ENCODE results near the gene SPTLC3. TPM values are rescaled to one million over a fixed set of nuclear protein-coding genes. Genes with fewer than 3 reads are reported as not detected.

SPTLC3 gene
- total and polyA plus RNA-seq, 2 donors (not counting 1 experiment from before 2014, with no cell fraction given) = not detected

GRCh38 chr20:13028001-13028400 is 19.2 kb downstream of the SPTLC3 start:
- ChIA-PET POLR2A (no interaction called here), CTCF (interaction anchor here (0.6 kb wide), 1 partner anchor 183 kb away, joined by 3 read pairs; no protein-coding TSS in a partner anchor)
- Mint-ChIP-seq H3K27ac (no peak overlapping the region), H3K4me1 (no peaks in the 10 kb centered on the region), H3K9me3 (ENCODE audit: insufficient read depth) (no peaks in the 10 kb centered on the region), H3K4me3 (no peak overlapping the region), H3K27me3 (no peaks in the 10 kb centered on the region)
- DNase-seq (no peak), ATAC-seq (ENCODE audit: low read depth) (no peak)
- H3K36me3 ChIP-seq (replicated peaks in 1 of 2; ENCODE audit: control extremely low read depth in 1 of 2, control insufficient read depth in 1 of 2, extremely low read depth in 1 of 2, insufficient read depth in 2 of 2, low read length in 1 of 2) = no peaks in the 10 kb centered on the region
- no peaks in the 10 kb centered on the region for H4K20me1 ChIP-seq (ENCODE audit: control insufficient read depth, insufficient read depth, low read length, poor library complexity, severe bottlenecking)
- no peak overlapping the region for H2AFZ ChIP-seq (ENCODE audit: insufficient read depth, low read depth, low read length, poor library complexity, severe bottlenecking)
- no peaks in the 10 kb centered on the region for H3K79me2 ChIP-seq (ENCODE audit: control insufficient read depth, insufficient read depth, low read length)
- H3K4me1 ChIP-seq (ENCODE audit: control insufficient read depth in 2 of 2, insufficient read depth in 2 of 2, low read length in 2 of 2) = no peaks in the 10 kb centered on the region
- H3K9me3 ChIP-seq (ENCODE audit: control extremely low read depth in 1 of 3, control insufficient read depth in 2 of 3, insufficient read depth in 1 of 3, low read length in 2 of 3) = no peaks in the 10 kb centered on the region
- intact Hi-C loops (cut with micrococcal nuclease) = no loop called here
- WGBS (ENCODE audit: insufficient coverage) = 90% methylated on average over 2 of the region's 4 CpGs
- no peak overlapping the region for H3K9ac ChIP-seq (ENCODE audit: low read length)
- no peak for TF ChIP-seq EZH2 (IDR thresholded peaks at IDR 0.05; ENCODE audit: borderline replicate concordance, insufficient read depth, low read depth, low read length, poor library complexity, severe bottlenecking)
- no peak for TF ChIP-seq CTCF (IDR thresholded peaks at IDR 0.05)
- no peak overlapping the region for H3K4me2 ChIP-seq (replicated peaks; ENCODE audit: low read depth, low read length, poor library complexity, severe bottlenecking)
- no peak overlapping the region for H3K4me3 ChIP-seq (ENCODE audit: control extremely low read depth in 1 of 5, extremely low read depth in 1 of 5, insufficient read depth in 1 of 5, low read depth in 2 of 5, low read length in 4 of 5)
- no peak overlapping the region for H3K27ac ChIP-seq (ENCODE audit: low read length in 2 of 2)
- H3K27me3 ChIP-seq (replicated peaks in 1 of 4; ENCODE audit: control extremely low read depth in 1 of 4, control insufficient read depth in 3 of 4, insufficient read depth in 4 of 4, low read length in 3 of 4) = no peaks in the 10 kb centered on the region

DNA sequence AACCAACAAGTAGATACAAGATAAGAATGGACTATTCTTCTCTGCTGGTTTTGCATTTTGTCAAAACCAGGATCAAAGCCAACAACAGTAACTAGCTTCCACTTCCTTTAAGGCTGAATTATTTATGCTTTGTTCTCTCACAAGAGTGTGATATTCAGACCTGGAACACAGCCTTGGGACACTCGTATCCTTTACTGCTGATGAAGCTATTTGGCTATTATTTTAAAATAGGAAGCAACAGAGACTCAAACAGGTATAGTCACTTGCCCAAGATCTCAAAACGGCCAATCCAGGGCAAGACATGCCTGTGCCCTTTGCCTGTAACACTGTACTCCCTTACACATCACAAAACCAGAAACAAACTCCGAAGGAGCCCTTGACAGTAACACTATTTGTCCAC is 19.9 kb downstream of the SPTLC3 start:
- intact Hi-C loops (cut with micrococcal nuclease) = no loop called here
- Histone ChIP-seq H4K20me1 (ENCODE audit: control insufficient read depth, insufficient read depth, low read length, poor library complexity, severe bottlenecking) (no peaks in the 10 kb centered on the region), H3K4me3 (ENCODE audit: control extremely low read depth in 1 of 5, extremely low read depth in 1 of 5, insufficient read depth in 1 of 5, low read depth in 2 of 5, low read length in 4 of 5) (no peak overlapping the region), H3K36me3 (replicated peaks in 1 of 2; ENCODE audit: control extremely low read depth in 1 of 2, control insufficient read depth in 1 of 2, extremely low read depth in 1 of 2, insufficient read depth in 2 of 2, low read length in 1 of 2) (no peaks in the 10 kb centered on the region), H3K4me2 (replicated peaks; ENCODE audit: low read depth, low read length, poor library complexity, severe bottlenecking) (no peak overlapping the region), H3K27ac (ENCODE audit: low read length in 2 of 2) (no peak overlapping the region), H3K9ac (ENCODE audit: low read length) (no peak overlapping the region), H3K4me1 (ENCODE audit: control insufficient read depth in 2 of 2, insufficient read depth in 2 of 2, low read length in 2 of 2) (no peaks in the 10 kb centered on the region), H3K27me3 (replicated peaks in 1 of 4; ENCODE audit: control extremely low read depth in 1 of 4, control insufficient read depth in 3 of 4, insufficient read depth in 4 of 4, low read length in 3 of 4) (no peaks in the 10 kb centered on the region), H2AFZ (ENCODE audit: insufficient read depth, low read depth, low read length, poor library complexity, severe bottlenecking) (no peak overlapping the region), H3K9me3 (ENCODE audit: control extremely low read depth in 1 of 3, control insufficient read depth in 2 of 3, insufficient read depth in 1 of 3, low read length in 2 of 3) (no peaks in the 10 kb centered on the region), H3K79me2 (ENCODE audit: control insufficient read depth, insufficient read depth, low read length) (no peaks in the 10 kb centered on the region)
- Mint-ChIP-seq H3K9me3 (ENCODE audit: insufficient read depth) (no peaks in the 10 kb centered on the region), H3K27ac (no peak overlapping the region), H3K27me3 (no peaks in the 10 kb centered on the region), H3K4me3 (no peak overlapping the region), H3K4me1 (no peaks in the 10 kb centered on the region)
- no peak for DNase-seq
- TF ChIP-seq EZH2 (IDR thresholded peaks at IDR 0.05; ENCODE audit: borderline replicate concordance, insufficient read depth, low read depth, low read length, poor library complexity, severe bottlenecking) (no peak), CTCF (IDR thresholded peaks at IDR 0.05) (no peak)
- ATAC-seq (ENCODE audit: low read depth) = no peak
- CTCF ChIA-PET = no interaction called here
- POLR2A ChIA-PET = no interaction called here
- no CpG with 5 or more reads among the region's 3 CpGs for WGBS (ENCODE audit: insufficient coverage)
